Measurements from ENCODE around the gene C6orf47. TPM values are rescaled to one million over a fixed set of nuclear protein-coding genes. Genes with fewer than 3 reads are reported as not detected.

C6orf47 gene
- total and polyA plus RNA-seq, 2 donors (not counting 3 experiments of a cell fraction or from before 2014, with no cell fraction given), result 5.8 to 12.8 TPM

- Histone ChIP-seq H3K9me1 (replicated peaks; ENCODE audit: control insufficient read depth, extremely low read depth, insufficient read depth, low read length) (no peaks in the 10 kb centered on the region), H3K4me2 (ENCODE audit: insufficient read depth, low read length) (no peak overlapping the region), H3K27ac (ENCODE audit: insufficient read depth, low read depth, low read length) (no peak overlapping the region), H3K4me1 (ENCODE audit: control insufficient read depth, extremely low read depth, insufficient read depth, low read length) (peaks cover 10% of the 10 kb centered on the region), H4K20me1 (replicated peaks; ENCODE audit: control insufficient read depth, extremely low read depth, insufficient read depth, low read length) (no peaks in the 10 kb centered on the region), H3K4me3 (replicated peaks in 1 of 3; ENCODE audit: insufficient read depth in 1 of 3, low read depth in 1 of 3, low read length in 3 of 3) (no peak overlapping the region), H2AFZ (ENCODE audit: low read depth, low read length) (no peak overlapping the region), H3K9ac (replicated peaks; ENCODE audit: extremely low read depth, insufficient read depth, low read length) (no peak overlapping the region), H3K9me3 (replicated peaks; ENCODE audit: control insufficient read depth, insufficient read depth, low read length) (no peaks in the 10 kb centered on the region), H3K79me2 (ENCODE audit: control insufficient read depth, insufficient read depth, low read length) (no peaks in the 10 kb centered on the region), H3K27me3 (ENCODE audit: control insufficient read depth in 2 of 2, insufficient read depth in 2 of 2, low read length in 2 of 2) (no peaks in the 10 kb centered on the region), H3K36me3 (ENCODE audit: control insufficient read depth in 2 of 2, extremely low read depth in 1 of 2, insufficient read depth in 2 of 2, low read length in 2 of 2) (peaks cover 0 to 34% of the 10 kb centered on the region in 2 experiments)
- TF ChIP-seq GATA2 (IDR thresholded peaks at IDR 0.05; ENCODE audit: insufficient read depth, insufficient read length, low read depth, low read length) (no peak), MYC (IDR thresholded peaks at IDR 0.05; ENCODE audit: low read depth, low read length) (no peak), CTCF (IDR thresholded peaks at IDR 0.05; ENCODE audit: extremely low read depth in 1 of 2, insufficient read depth in 1 of 2, low read depth in 1 of 2, low read length in 2 of 2) (no peak), JUN (IDR thresholded peaks at IDR 0.05; ENCODE audit: borderline replicate concordance, insufficient read depth, insufficient read length, low read depth) (no peak), FOS (IDR thresholded peaks at IDR 0.05; ENCODE audit: borderline replicate concordance, insufficient read depth, low read length) (no peak)
- FAIRE-seq, result no peak
- no TSS peak for BruUV-seq (replicated peaks)
- CTCF ChIA-PET, result interaction anchor here (1.0 to 2.1 kb wide), 2 partner anchors 14 to 142 kb away, joined by 3 to 5 read pairs; no protein-coding TSS in a partner anchor
- intact Hi-C loops (cut with micrococcal nuclease) (no loop called here), dilution Hi-C loops (cut with MboI; ENCODE audit: extremely low pct_ligation_motif_present, low sequenced_read_pairs) (no loop called here)
- DNase-seq (ENCODE audit: low read depth, low spot score), result no peak
- POLR2A ChIA-PET, result no interaction called here
Measured at GRCh38 chr6:31687321-31687720, 26.7 kb upstream of the C6orf47 start.

GRCh38 chr6:31686483-31686882 lies 25.9 kb upstream of the C6orf47 start:
- H3K27ac ChIP-seq (ENCODE audit: insufficient read depth, low read depth, low read length), result no peak overlapping the region
- dilution Hi-C loops (cut with MboI; ENCODE audit: extremely low pct_ligation_motif_present, low sequenced_read_pairs), result no loop called here
- H3K36me3 ChIP-seq (ENCODE audit: control insufficient read depth in 2 of 2, extremely low read depth in 1 of 2, insufficient read depth in 2 of 2, low read length in 2 of 2), result peaks cover 0 to 34% of the 10 kb centered on the region in 2 experiments
- no peaks in the 10 kb centered on the region for H4K20me1 ChIP-seq (replicated peaks; ENCODE audit: control insufficient read depth, extremely low read depth, insufficient read depth, low read length)
- ChIA-PET CTCF (interaction anchor here (1.0 to 2.1 kb wide), 2 partner anchors 13 to 143 kb away, joined by 3 to 5 read pairs; no protein-coding TSS in a partner anchor), POLR2A (no interaction called here)
- no peaks in the 10 kb centered on the region for H3K27me3 ChIP-seq (ENCODE audit: control insufficient read depth in 2 of 2, insufficient read depth in 2 of 2, low read length in 2 of 2)
- no peaks in the 10 kb centered on the region for H3K9me3 ChIP-seq (replicated peaks; ENCODE audit: control insufficient read depth, insufficient read depth, low read length)
- no peak overlapping the region for H3K9ac ChIP-seq (replicated peaks; ENCODE audit: extremely low read depth, insufficient read depth, low read length)
- H3K79me2 ChIP-seq (ENCODE audit: control insufficient read depth, insufficient read depth, low read length), result no peaks in the 10 kb centered on the region
- intact Hi-C loops (cut with micrococcal nuclease), result no loop called here
- no peak overlapping the region for H3K4me3 ChIP-seq (replicated peaks in 1 of 3; ENCODE audit: insufficient read depth in 1 of 3, low read depth in 1 of 3, low read length in 3 of 3)
- no peak overlapping the region for H2AFZ ChIP-seq (ENCODE audit: low read depth, low read length)
- H3K9me1 ChIP-seq (replicated peaks; ENCODE audit: control insufficient read depth, extremely low read depth, insufficient read depth, low read length), result no peaks in the 10 kb centered on the region
- TF ChIP-seq FOS (IDR thresholded peaks at IDR 0.05; ENCODE audit: borderline replicate concordance, insufficient read depth, low read length) (no peak), MYC (IDR thresholded peaks at IDR 0.05; ENCODE audit: low read depth, low read length) (no peak), POLR2A (IDR thresholded peaks at IDR 0.05; ENCODE audit: low read depth, low read length) (no peak), JUN (IDR thresholded peaks at IDR 0.05; ENCODE audit: borderline replicate concordance, insufficient read depth, insufficient read length, low read depth) (no peak), EZH2 (IDR thresholded peaks at IDR 0.05; ENCODE audit: borderline replicate concordance, low read depth, low read length, severe bottlenecking) (no peak), CTCF (IDR thresholded peaks at IDR 0.05; ENCODE audit: extremely low read depth in 1 of 2, insufficient read depth in 1 of 2, low read depth in 1 of 2, low read length in 2 of 2) (no peak), POLR2AphosphoS5 (IDR thresholded peaks at IDR 0.05; ENCODE audit: insufficient read depth, low read depth, low read length) (no peak), GATA2 (IDR thresholded peaks at IDR 0.05; ENCODE audit: insufficient read depth, insufficient read length, low read depth, low read length) (no peak), MAX (IDR thresholded peaks at IDR 0.05; ENCODE audit: insufficient read depth, insufficient read length) (no peak)
- no peak overlapping the region for H3K4me2 ChIP-seq (ENCODE audit: insufficient read depth, low read length)
- peaks cover 12% of the 10 kb centered on the region for H3K4me1 ChIP-seq (ENCODE audit: control insufficient read depth, extremely low read depth, insufficient read depth, low read length)
- no peak for DNase-seq (ENCODE audit: low read depth, low spot score)
- BruUV-seq (replicated peaks), result no TSS peak
- no peak for FAIRE-seq

Measured in endothelial cell of umbilical vein (primary cell).